HepG2 (cell line): ENCODE measurements around the gene IGF1. TPM values are rescaled to one million over a fixed set of nuclear protein-coding genes. Genes with fewer than 3 reads are reported as not detected.

Experiments
- ATAC-seq: fragments of 200-7000 bp; cut with Tn5 transposase; 3 replicates; pipeline ENCODE4 v1.9.1; 2020; ENCODE audit warnings: mild to moderate bottlenecking, moderate library complexity
- BruUV-seq: library from RNA; stranded (reverse); fragments of 400-500 nt; replicated peaks from 2 replicates; lab custom pipeline; 2021; lab: Mats Ljungman, UMichigan
- CTCF ChIA-PET: fragments of 300-600 bp; formaldehyde crosslinking; extraction: SDS; loops from one replicate; lab custom pipeline; 2021; ENCODE audit warnings: low total read pairs, inconsistent platforms, low intra/inter-chr PET ratio; lab: Yijun Ruan, JAX
- POLR2A ChIA-PET: fragments of 350-600 bp; sonication (Branson Sonifier 250); formaldehyde crosslinking; loops from one replicate; lab custom pipeline; 2020; ENCODE audit warnings: antibody characterized with exemption, inconsistent platforms; lab: Yijun Ruan, JAX
- DNase-seq: peaks from one replicate; pipeline ENCODE4 v3.0.0-alpha.2; 2015; ENCODE audit warnings: low spot score
- FAIRE-seq: peaks from 3 replicates; lab custom pipeline; 2011; peaks lifted over from hg19 to GRCh38; lab: Jason Lieb, UNC
- H2AFZ ChIP-seq: one replicate; pipeline ENCODE4 v1.6.1; 2011; ENCODE audit warnings: low read length, inconsistent platforms
- H3K27ac ChIP-seq: fragments of 300-600 bp; 3 replicates; pipeline ENCODE4 v1.8.0; 2011; ENCODE audit warnings: mixed run types, mild to moderate bottlenecking, mixed read lengths, low read length, inconsistent platforms; ENCODE audit not compliant: insufficient read depth; ENCODE audit errors: extremely low read length
- H3K27me3 ChIP-seq, 2 experiments: fragments of 200-600 bp in 1 of 2; 2 replicates in 1 of 2; 3 replicates in 1 of 2; pipeline versions ENCODE4 v1.6.0 to v1.8.0; 2011; ENCODE audit warnings: low read length in 2 of 2, mild to moderate bottlenecking in 2 of 2, moderate library complexity in 2 of 2, inconsistent platforms in 1 of 2; ENCODE audit not compliant: insufficient read depth in 2 of 2, control insufficient read depth in 1 of 2
- H3K36me3 ChIP-seq, 2 experiments: fragments of 200-600 bp in 1 of 2; replicated peaks in 1 of 2; 2 replicates in 1 of 2; 3 replicates in 1 of 2; pipeline versions ENCODE4 v1.5.1 to v1.8.0; 2011; ENCODE audit warnings: low read length in 2 of 2, inconsistent platforms in 1 of 2; ENCODE audit not compliant: insufficient read depth in 2 of 2, control insufficient read depth in 1 of 2
- H3K4me1 ChIP-seq: 2 replicates; pipeline ENCODE4 v1.5.1; 2012; ENCODE audit warnings: low read length, inconsistent platforms; ENCODE audit not compliant: insufficient read depth
- H3K4me2 ChIP-seq: 2 replicates; pipeline ENCODE4 v1.6.0; 2011; ENCODE audit warnings: low read depth, low read length, inconsistent platforms
- H3K4me3 ChIP-seq, 3 experiments: fragments of 200-600 bp in 1 of 3; sonication (generic), shearing (Covaris generic) in 1 of 3; replicated peaks in 1 of 3; 2 replicates each; pipeline ENCODE4 v1.5.1; 2011 to 2016; ENCODE audit warnings: low read length in 3 of 3, inconsistent platforms in 2 of 3, low read depth in 2 of 3, mild to moderate bottlenecking in 2 of 3, control low read depth in 1 of 3, mixed read lengths in 1 of 3; ENCODE audit not compliant: insufficient read depth in 1 of 3
- H3K79me2 ChIP-seq: one replicate; pipeline ENCODE4 v1.6.1; 2011; ENCODE audit warnings: low read length, inconsistent platforms; ENCODE audit not compliant: insufficient read depth
- H3K9ac ChIP-seq: 2 replicates; pipeline ENCODE4 v1.6.0; 2011; ENCODE audit warnings: mild to moderate bottlenecking, low read depth, low read length, inconsistent platforms; ENCODE audit not compliant: insufficient read depth
- H3K9me3 ChIP-seq: 2 replicates; pipeline ENCODE4 v1.5.1; 2012; ENCODE audit warnings: mild to moderate bottlenecking, low read length
- H4K20me1 ChIP-seq: 2 replicates; pipeline ENCODE4 v1.6.0; 2011; ENCODE audit warnings: inconsistent platforms, mild to moderate bottlenecking, low read length, moderate library complexity; ENCODE audit not compliant: insufficient read depth
- EEA1 ChIP-seq: sonication (generic); formaldehyde crosslinking; IDR thresholded peaks from 2 replicates; pipeline ENCODE4 v1.5.1; 2020; ENCODE audit warnings: mild to moderate bottlenecking, missing genetic modification reagents, borderline replicate concordance
- ELF1 ChIP-seq: sonication (generic); formaldehyde crosslinking; IDR thresholded peaks from 2 replicates; pipeline ENCODE4 v1.4.0; 2020; ENCODE audit warnings: missing genetic modification reagents
- HHEX ChIP-seq: IDR thresholded peaks from 2 replicates; pipeline ENCODE4 v1.6.1; 2016; ENCODE audit warnings: control low read depth
- HNRNPL ChIP-seq: fragments of 200-400 bp; formaldehyde crosslinking; IDR thresholded peaks from 2 replicates; pipeline ENCODE4 v1.6.1; 2017; ENCODE audit warnings: mild to moderate bottlenecking, low read depth, low read length
- HNRNPLL ChIP-seq: fragments of 200-400 bp; formaldehyde crosslinking; IDR thresholded peaks from 2 replicates; pipeline ENCODE4 v1.6.1; 2017; ENCODE audit warnings: mild to moderate bottlenecking, low read depth, low read length; ENCODE audit not compliant: poor library complexity, severe bottlenecking
- ISL2 ChIP-seq: sonication (generic); formaldehyde crosslinking; IDR thresholded peaks from 2 replicates; pipeline ENCODE4 v1.5.0; 2020; ENCODE audit warnings: missing genetic modification reagents
- JUND ChIP-seq: sonication (generic); formaldehyde crosslinking; IDR thresholded peaks from 2 replicates; pipeline ENCODE4 v1.8.0; 2022; ENCODE audit warnings: mild to moderate bottlenecking, missing genetic modification reagents
- PAWR ChIP-seq: sonication (generic); formaldehyde crosslinking; IDR thresholded peaks from 2 replicates; pipeline ENCODE4 v1.4.0; 2020; ENCODE audit warnings: missing genetic modification reagents, mild to moderate bottlenecking, borderline replicate concordance
- POLR2G ChIP-seq: fragments of 200-400 bp; formaldehyde crosslinking; IDR thresholded peaks from 2 replicates; pipeline ENCODE4 v1.6.1; 2018; ENCODE audit warnings: mild to moderate bottlenecking, low read depth, low read length, moderate library complexity
- PTBP1 ChIP-seq: fragments of 200-400 bp; formaldehyde crosslinking; IDR thresholded peaks from 2 replicates; pipeline ENCODE4 v1.6.1; 2018; ENCODE audit warnings: low read length, low read depth; ENCODE audit not compliant: poor library complexity, severe bottlenecking
- TCF12 ChIP-seq, 2 experiments: fragments of 450-650 bp in 1 of 2; sonication (generic) in 1 of 2; formaldehyde crosslinking in 1 of 2; IDR thresholded peaks; 2 replicates each; pipeline versions ENCODE4 v1.6.1 to v1.8.0; 2017 to 2022; ENCODE audit warnings: antibody characterized with exemption in 1 of 2, mild to moderate bottlenecking in 1 of 2, missing genetic modification reagents in 1 of 2, moderate library complexity in 1 of 2
- TP53 ChIP-seq: sonication (generic); formaldehyde crosslinking; conservative IDR thresholded peaks from 2 replicates; pipeline ENCODE4 v1.4.0; 2020; ENCODE audit warnings: missing genetic modification reagents
- ZNF224 ChIP-seq: sonication (generic); formaldehyde crosslinking; IDR thresholded peaks from 2 replicates; pipeline ENCODE4 v1.5.0; 2020; ENCODE audit warnings: mild to moderate bottlenecking, missing genetic modification reagents
- ZNF570 ChIP-seq: sonication (generic); formaldehyde crosslinking; IDR thresholded peaks from 2 replicates; pipeline ENCODE4 v1.4.0; 2020; ENCODE audit warnings: mild to moderate bottlenecking, missing genetic modification reagents, borderline replicate concordance
- ZNF850 ChIP-seq: sonication (generic); formaldehyde crosslinking; conservative IDR thresholded peaks from 2 replicates; pipeline ENCODE4 v1.9.0; 2021; ENCODE audit warnings: mild to moderate bottlenecking, missing genetic modification reagents
- WGBS: methylation state at CpG from one replicate; pipeline ENCODE4 v1.1.6; 2017; ENCODE audit warnings: low lambda C conversion rate; 5-methylcytosine and 5-hydroxymethylcytosine counted together
- in situ Hi-C: cut with HindIII; loops from 2 replicates; pipeline ENCODE4 v1.10.0; 2017; ENCODE audit warnings: low pct_unique_long_range_greater_than_20kb; ENCODE audit not compliant: extremely low pct_ligation_motif_present
- intact Hi-C: fragments of 100-400 bp; cut with micrococcal nuclease; formaldehyde crosslinking; loops from one replicate; pipeline ENCODE4 v1.10.0; 2022; ENCODE audit not compliant: unreplicated experiment
- polyA plus RNA-seq, 8 experiments: library from polyadenylated mRNA; depleted of rRNA in 3 of 8; stranded (reverse) in 7 of 8; unstranded in 1 of 8; fragments of >200 nt; fragmentation: Illumina TruSeq in 4 of 8; extraction: Trizol in 4 of 8; gene quantifications; 2 replicates each; pipeline versions ENCODE4 v1.2.1 to v1.2.3, GENCODE V29; 2011 to 2016; ENCODE audit warnings: low read depth in 4 of 8, missing spikeins in 1 of 8, mixed read lengths in 1 of 8; ENCODE audit not compliant: insufficient read depth in 1 of 8
- total RNA-seq, 5 experiments: library from RNA; depleted of rRNA; stranded (reverse); fragments of >200 nt; fragmentation: Illumina TruSeq; extraction: Trizol; gene quantifications; 2 replicates each; pipeline ENCODE4 v1.2.3, GENCODE V29; 2016; ENCODE audit warnings: low read depth in 1 of 5
- TF ChIP-seq, protein P1 (sequence below): sonication (generic); formaldehyde crosslinking; IDR thresholded peaks from 2 replicates; pipeline ENCODE4 v1.5.1; 2020; ENCODE audit warnings: mild to moderate bottlenecking, missing genetic modification reagents, moderate library complexity
- TF ChIP-seq, protein P2 (sequence below): sonication (generic); formaldehyde crosslinking; conservative IDR thresholded peaks from 2 replicates; pipeline ENCODE4 v1.8.1; 2023; ENCODE audit warnings: missing genetic modification reagents

The IGF1 gene
- total and polyA plus RNA-seq, 2 of the 13 experiments (the other 11 are each of a cell fraction or from before 2014, with no cell fraction given), result not detected

- CTCF ChIA-PET, result no interaction called here
- in situ Hi-C loops (no loop called here), intact Hi-C loops (no loop called here)
- Histone ChIP-seq H3K36me3 (no peaks in the 10 kb centered on the region), H4K20me1 (no peaks in the 10 kb centered on the region), H3K4me3 (no peak overlapping the region), H3K27me3 (peaks cover 0 to 5% of the 10 kb centered on the region in 2 experiments; a peak in 1 of 5 replicates), H3K9ac (no peak overlapping the region), H3K27ac (no peak overlapping the region), H3K4me2 (no peak overlapping the region), H2AFZ (no peak overlapping the region), H3K4me1 (no peaks in the 10 kb centered on the region), H3K9me3 (no peaks in the 10 kb centered on the region), H3K79me2 (no peaks in the 10 kb centered on the region)
- POLR2A ChIA-PET, result no interaction called here
- DNase-seq (no peak), FAIRE-seq (no peak), ATAC-seq (no peak)
- TF ChIP-seq PAWR (CRISPR knock-in tag) (no peak), TCF12 (IDR thresholded peaks at IDR 0.05) (no peak), TCF12 (CRISPR knock-in tag; IDR thresholded peaks at IDR 0.05) (no peak), ISL2 (no peak), JUND (CRISPR knock-in tag) (no peak), ELF1 (CRISPR knock-in tag) (no peak), PTBP1 (no peak), ZNF850 (CRISPR knock-in tag) (no peak), ZNF570 (CRISPR knock-in tag) (no peak)
- BruUV-seq, result no TSS peak
- 13% methylated on average over 8 of the region's 8 CpGs for WGBS
Measured at GRCh38 chr12:102462795-102463465, 17.4 kb downstream of the IGF1 start.

- Histone ChIP-seq H3K27ac (no peak overlapping the region), H3K36me3 (no peaks in the 10 kb centered on the region), H3K79me2 (no peaks in the 10 kb centered on the region), H3K27me3 (peaks cover 0 to 5% of the 10 kb centered on the region in 2 experiments; a peak in 1 of 5 replicates), H3K4me3 (no peak overlapping the region), H2AFZ (no peak overlapping the region), H3K4me1 (no peaks in the 10 kb centered on the region), H3K9me3 (no peaks in the 10 kb centered on the region), H4K20me1 (no peaks in the 10 kb centered on the region), H3K4me2 (no peak overlapping the region), H3K9ac (no peak overlapping the region)
- ChIA-PET CTCF (no interaction called here), POLR2A (no interaction called here)
- intact Hi-C loops (no loop called here), in situ Hi-C loops (no loop called here)
- FAIRE-seq (no peak), ATAC-seq (no peak), DNase-seq (no peak)
- WGBS, result 0% methylated on average over 1 of the region's 1 CpG
- no TSS peak for BruUV-seq
- TF ChIP-seq EEA1 (no peak), HNRNPLL (no peak), POLR2G (no peak), HNRNPL (no peak), HHEX (CRISPR knock-in tag) (no peak), ZNF224 (CRISPR knock-in tag) (no peak), TP53 (no peak)
- TF ChIP-seq, protein P1, sequence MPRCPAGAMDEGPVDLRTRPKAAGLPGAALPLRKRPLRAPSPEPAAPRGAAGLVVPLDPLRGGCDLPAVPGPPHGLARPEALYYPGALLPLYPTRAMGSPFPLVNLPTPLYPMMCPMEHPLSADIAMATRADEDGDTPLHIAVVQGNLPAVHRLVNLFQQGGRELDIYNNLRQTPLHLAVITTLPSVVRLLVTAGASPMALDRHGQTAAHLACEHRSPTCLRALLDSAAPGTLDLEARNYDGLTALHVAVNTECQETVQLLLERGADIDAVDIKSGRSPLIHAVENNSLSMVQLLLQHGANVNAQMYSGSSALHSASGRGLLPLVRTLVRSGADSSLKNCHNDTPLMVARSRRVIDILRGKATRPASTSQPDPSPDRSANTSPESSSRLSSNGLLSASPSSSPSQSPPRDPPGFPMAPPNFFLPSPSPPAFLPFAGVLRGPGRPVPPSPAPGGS (CRISPR knock-in tag), result no peak
- TF ChIP-seq, protein P2, sequence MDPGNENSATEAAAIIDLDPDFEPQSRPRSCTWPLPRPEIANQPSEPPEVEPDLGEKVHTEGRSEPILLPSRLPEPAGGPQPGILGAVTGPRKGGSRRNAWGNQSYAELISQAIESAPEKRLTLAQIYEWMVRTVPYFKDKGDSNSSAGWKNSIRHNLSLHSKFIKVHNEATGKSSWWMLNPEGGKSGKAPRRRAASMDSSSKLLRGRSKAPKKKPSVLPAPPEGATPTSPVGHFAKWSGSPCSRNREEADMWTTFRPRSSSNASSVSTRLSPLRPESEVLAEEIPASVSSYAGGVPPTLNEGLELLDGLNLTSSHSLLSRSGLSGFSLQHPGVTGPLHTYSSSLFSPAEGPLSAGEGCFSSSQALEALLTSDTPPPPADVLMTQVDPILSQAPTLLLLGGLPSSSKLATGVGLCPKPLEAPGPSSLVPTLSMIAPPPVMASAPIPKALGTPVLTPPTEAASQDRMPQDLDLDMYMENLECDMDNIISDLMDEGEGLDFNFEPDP (CRISPR knock-in tag), result no peak
Measured at GRCh38 chr12:102462386-102462785, 18.0 kb downstream of the IGF1 start.
